GM21576 (cell line): ENCODE data around the gene DLGAP1.
"Not testable (repeated sequence)": the region's sequence is repeated elsewhere in the genome, so short reads cannot be mapped to it uniquely, and the experiment has no call there.

ENCODE experiments used
- ATAC-seq: cut with Tn5 transposase; IDR thresholded peaks from one replicate; pipeline ENCODE4 v1.9.1; 2021; ENCODE audit warnings: mild to moderate bottlenecking, moderate library complexity; ENCODE audit not compliant: unreplicated experiment

The DLGAP1 gene

DNA sequence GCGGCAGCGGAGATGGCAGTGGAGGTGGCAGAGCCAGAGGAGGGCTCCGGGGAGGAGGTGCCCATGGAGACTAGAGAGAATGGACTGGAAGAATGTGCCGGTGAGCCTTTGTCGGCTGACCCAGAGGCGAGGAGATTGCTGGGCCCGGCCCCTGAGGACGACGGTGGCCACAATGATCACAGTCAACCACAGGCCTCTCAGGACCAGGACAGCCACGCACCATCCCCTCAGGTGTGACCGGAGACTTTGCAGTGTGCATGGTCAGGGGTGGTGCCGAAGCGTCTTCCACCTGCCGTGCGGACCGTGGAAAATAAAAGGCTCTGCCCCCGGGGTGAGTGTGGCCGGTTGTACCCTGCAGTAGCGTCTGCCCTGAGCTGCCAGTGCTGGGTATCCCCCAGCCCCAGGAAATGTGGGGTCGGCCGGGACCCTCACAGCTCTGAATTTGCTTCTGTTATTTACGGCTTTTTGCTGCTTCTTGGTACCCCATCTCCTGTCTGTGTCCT, 874.5 kb downstream of the DLGAP1 start:
- ATAC-seq: not testable (repeated sequence)

DNA sequence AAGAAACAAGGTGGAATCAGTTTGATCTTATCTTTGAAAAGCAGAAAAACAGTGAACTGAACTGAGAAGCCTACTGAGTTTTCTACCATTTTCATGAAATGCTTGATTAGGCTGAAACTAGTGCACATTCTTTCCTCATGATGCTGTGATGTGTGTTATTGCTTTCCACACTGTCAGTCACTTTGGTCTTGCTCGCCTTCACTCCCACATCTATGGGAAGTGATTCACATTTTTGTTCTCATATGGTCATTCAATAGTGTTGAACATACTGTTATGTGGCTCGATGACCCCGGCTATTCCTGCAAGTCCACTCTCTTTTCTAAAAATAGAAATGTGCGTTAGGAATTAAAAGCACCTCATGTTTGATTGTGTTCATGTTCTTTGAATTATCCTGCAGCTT, 875.4 kb downstream of the DLGAP1 start:
- no peak for ATAC-seq

DNA sequence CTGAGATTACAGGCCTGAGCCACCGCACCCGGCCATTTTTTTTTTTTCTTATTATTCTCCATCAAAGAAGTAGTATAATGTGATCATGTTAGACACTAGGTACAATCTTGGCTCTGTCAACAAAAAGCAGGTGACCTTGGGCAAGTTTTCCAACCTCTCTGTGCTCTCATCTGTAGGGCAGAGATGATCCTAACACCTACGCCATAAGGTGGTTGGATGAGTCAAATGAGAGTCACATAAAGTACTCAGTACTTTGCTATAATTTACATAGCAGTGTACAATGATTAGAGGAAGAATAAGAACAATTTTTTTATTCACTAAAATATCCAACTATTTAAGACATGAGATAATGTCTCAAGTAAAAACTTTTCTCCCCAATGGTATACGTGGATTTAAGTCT, 876.5 kb downstream of the DLGAP1 start:
- no peak for ATAC-seq

DNA sequence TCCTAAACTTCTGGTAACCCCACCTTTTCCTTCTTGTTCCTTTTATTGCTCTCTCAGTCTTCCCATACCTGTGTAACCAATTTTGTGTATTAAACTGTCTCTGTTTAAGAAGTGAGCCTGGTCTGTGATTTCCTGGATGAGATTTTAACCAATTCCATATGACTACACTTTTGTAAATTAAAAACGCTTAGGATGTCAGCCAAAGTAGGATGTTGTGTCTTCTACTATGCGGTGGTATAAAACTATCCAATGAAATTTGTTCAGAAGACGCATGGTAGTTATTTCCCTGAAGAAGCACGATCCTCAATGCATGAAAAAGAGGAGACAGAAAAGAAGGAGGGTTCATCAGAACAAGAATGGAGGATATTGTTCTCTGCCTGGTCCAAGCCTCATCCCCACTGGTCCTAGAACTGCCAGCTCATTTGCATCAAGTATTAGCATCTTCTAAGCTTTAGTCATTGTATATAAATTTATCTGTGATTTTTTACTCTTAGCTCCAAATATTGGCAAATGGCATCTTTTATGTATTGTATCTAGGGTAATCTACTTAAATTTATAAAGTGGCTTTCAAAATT, 877.7 kb downstream of the DLGAP1 start:
- no peak for ATAC-seq

DNA sequence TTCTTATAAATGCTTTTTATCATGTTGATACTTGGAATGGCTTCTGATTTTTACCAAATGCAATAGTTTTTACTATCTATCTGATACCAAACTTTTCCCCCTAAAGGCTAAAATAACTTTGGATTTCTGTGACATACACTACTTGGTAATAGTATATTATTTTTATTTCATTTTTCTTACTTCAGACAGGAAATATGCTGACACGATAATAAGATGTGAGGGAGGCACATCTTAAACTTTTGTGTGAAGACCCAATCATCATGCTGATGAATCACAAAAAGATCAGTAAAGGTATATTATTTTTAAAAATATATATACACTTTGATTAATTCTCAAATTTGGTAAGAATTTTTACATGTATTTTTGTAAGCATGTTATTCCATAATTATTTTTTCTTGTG, 882.3 kb downstream of the DLGAP1 start:
- no peak for ATAC-seq

DNA sequence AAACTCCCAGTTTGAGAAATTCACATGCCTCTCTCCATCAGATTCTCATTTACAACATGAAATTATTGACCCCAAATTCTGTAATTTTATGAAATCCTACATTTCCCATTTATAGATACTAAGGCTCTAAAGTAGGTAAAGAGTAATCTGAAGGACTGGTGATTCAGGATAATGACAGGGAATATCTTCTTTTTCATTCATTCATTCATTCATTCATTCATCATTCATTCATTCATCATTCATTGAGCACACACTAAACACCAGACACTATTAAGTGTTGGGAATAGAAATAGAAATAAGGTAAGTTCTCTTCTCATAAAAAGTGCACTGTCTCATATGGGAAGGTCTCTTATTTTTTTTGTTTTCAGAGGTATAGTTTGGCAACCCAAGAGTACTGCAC, 888.3 kb downstream of the DLGAP1 start:
- ATAC-seq: no peak

DNA sequence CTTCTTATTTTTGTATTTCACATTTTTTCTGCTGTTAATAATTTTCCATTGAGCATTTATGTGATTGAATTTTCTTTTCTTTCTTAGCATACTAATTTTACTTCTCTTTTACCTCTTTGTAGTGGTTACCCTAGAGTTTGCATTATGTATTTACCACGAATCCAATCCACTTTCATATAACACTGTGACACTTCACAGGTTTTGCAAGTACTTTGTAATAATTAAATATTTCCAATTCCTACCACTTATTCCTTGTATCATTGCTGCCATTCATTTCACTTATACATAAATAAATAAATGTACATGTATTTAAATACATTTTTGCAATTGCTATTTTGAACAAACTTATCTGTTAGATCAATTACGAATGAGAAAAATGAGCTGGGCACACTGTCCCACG, 894.4 kb downstream of the DLGAP1 start:
- no peak for ATAC-seq

DNA sequence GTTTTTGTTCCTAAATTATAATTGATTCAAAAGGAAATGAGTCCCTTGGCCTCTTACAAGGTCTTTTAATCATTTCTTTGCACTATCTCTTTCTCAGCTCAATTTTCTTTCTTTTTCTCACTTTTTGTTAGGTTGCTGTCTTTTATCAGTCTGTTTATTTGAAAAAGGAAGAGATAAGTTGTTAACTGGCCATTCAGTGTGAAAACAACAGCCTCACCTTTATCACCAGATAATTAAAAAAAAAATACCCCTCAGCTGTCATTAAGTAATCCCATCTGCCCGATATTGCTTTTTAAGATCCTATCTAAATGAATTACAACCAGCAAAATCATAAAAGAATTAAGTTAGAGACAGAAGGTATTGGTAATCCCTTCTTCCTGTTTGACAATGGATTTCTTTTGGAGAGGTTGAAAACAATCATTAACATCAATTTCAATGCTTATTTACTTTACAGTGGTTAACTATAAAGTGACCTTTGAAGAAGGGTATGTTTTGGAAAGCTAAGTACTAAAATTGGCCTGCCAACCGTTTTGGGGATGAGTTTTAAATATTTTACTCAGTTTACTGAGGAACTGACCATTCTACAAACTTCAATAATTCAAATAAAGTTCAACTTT, 900.2 kb downstream of the DLGAP1 start:
- no peak for ATAC-seq

DNA sequence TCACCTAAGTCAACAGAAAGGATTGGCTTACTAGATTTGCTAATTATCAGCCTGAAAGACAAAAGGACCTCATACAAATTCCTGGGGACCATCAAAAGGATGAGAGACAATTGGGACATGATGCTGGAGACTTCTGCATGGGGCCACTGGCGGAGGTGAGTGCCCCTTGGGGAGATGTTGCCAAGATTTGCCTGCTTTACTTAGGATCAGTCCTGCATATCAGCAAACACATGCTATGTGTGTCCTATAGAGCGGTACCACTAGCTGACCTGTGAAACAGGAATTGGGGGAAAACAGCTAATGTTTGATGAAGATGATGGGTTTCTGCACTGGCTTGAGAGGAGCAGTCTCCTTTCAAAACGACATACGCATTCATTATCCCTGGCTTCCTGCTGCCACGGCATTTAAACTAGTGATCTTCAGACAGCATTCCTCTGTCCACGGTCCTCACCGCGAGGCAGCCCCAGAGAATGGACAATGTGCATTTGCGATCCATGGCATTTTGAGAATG, 901.0 kb downstream of the DLGAP1 start:
- ATAC-seq: no peak

DNA sequence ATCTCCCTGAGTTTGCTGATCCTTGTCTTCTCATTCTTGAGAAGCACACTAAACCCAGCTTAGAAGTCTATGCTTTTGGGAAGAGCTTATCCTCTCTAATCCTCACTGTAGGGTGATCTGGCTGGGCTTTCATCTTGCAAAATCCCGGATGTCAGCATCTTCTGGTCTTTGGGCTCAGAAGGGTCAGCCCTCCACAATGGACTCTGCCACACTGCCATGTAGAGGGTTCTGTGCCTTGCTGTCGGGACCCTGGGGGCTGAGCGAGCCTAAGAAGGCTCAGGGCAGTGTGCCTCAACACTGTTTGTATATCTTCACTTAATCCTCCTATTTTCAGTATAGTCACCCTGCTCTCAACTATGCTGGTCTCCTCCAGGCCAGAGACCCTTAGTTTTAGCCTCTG, 902.8 kb downstream of the DLGAP1 start:
- no peak for ATAC-seq

DNA sequence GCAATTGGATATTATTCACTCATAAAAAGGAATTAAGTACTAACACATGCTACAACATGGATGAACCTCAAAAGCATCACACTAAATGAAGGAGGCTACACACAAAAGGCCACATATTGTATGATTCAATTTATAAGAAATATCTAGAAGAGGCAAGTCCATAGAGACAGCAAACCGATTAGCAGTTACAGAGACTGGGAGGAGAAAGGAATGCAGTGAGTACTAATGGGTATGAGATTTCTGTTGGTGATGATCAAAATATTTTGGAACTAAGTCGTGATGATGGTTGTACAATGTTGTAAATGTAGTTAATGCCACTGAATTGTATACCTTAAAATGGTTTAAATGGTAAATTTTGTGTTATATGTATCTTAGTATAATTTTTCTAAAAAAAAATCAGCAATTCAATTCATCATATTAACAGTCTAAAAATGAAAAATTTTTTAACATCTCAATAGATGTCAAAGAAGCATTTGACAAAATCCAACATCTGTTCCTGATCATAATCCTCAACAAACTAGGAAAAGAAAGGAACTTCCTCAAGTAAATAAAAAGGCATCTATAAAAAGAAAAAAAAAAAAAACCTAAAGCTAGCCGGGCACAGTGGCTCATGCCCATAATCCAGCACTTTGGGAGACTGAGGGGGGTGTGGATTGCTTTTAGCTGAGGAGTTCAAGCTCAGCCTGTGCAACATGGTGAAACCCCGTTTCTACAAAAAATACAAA, 907.1 kb downstream of the DLGAP1 start:
- ATAC-seq: no peak

DNA sequence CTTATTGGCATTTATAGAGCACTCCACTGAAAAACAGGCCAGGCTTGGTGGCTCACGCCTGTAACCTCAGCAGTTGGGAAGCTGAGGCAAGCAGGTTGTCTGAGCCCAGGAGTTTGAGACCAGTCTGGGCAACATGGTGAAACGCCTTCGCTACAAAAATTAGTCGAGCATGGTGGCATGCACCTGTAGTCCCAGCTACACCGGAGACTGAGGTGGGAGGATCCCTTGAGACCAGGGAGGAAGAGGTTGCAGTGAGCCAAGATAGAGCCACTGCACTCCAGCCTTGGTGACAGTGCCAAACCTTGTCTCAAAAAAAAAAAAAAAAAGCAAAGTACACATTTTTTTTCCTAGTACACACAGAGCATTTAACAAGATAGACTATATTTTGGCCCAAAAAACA, 909.0 kb downstream of the DLGAP1 start:
- ATAC-seq: no peak

DNA sequence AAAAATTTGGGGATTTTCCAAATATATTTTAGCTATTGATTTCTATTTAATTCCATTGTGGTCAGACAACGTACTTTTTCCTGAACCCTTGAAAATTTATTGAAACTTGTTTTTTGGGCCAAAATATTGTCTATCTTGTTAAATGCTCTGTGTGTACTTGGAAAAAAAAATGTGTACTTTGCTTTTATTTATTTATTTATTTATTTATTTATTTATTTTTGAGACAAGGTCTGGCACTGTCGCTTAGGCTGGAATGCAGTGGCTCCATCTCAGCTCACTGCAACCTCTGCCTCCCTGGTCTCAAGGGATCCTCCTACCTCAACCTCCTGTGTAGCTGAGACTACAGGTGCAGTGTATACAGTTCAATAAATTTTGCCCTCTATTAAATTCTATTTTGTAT, 910.6 kb downstream of the DLGAP1 start:
- no peak for ATAC-seq

DNA sequence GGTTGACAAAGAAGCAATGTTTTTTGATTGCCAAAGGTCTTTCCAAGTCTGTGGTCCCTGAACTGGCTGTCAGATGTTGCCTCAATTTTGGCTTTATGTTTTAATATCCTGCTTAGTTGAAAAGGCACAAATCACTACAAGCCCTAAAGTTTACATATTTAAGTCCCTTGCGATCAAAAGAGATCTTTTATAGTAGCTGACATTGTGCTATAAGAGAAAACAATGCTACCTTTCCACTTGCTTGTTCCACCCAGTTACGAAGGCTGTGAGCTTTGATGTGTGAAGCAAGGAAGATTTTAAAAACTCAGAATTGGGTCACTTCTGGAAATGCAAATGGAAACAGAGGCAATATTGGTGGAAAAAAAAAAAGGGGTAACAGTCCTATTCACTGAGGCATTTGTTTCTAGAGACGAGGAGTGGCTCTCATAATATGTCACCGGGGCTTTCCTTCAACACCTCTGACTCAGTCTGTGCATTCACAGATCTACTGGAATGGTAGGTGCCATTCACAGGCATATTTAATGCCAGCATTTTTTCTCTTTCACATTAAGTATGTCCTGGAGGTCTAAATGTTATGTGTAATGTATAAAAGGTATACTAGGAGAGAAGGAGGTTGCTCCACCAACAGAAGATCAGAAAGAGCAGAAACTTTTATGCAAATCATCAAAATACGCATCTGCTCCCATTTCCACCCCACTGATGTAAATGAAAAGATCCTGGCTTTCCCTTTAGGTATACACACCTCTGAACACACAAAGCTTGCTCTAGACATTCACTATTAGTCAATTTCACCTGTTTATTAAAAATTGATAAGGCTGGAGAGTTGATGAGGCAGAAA, 913.3 kb downstream of the DLGAP1 start:
- ATAC-seq: no peak

DNA sequence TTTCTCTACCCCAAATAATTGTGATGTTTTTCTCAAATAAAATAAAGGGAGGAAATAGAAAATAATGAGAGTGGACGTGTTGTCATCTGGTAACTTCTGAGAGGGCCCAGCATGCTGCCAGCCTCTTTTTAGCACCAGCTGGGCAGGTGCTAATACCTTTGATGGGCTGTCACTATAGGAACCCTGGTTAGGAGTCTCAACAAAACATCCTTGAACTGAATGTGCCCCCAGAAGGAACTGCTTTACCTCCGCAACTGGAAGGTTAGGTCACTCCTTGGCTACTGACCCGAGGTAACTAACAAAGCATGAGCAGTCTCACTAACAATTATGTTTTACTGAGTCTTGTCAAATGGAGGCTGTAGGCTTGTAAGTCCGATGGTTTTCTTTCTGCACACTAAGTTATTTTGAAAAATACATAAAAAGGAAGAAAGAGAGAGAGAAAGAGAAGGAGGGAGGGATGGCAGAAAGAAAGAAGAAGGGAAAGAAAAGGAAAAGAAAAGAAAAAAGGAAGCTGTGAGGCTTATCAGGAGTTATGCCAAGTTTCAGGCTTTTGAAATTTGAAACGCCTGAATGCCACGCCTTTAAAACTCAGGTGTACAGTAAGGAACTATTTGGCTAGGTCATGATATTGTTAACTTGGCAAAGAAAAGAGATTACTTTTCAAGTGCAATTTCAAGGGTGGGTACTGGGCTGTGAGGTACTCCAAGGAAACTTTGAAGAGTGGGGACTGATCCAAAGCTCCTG, 914.1 kb downstream of the DLGAP1 start:
- no peak for ATAC-seq

DNA sequence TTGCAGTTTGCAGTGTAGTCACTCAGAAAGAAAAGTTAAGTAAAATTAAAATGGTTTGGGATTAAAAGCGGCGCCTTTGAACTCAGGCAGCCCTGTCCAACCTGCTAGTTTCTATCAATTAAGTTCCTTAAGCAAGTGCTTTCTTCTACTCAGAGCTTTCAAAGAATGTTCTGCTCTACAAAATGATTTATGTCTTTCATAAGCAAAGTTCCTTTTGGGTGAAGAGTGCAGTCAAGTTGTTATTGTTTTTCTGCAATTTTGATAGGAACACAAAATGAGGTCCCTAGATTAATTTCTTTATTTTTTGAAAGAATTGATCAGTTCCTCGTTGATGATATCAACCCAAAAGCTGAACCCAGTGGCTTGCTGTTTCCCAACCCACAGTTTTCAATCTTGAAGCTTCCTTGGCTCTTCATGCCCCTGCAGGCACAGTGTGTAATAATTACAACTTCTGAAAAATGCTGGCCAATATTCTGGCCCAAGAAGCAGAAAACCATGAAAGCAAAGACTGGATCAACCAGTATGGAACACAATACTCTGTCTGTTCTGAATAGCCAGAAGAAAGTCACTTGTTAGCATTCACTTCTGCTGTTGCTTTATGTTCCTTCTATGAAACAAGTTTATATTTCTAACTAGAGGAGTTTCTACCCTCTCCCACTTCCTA, 916.0 kb downstream of the DLGAP1 start:
- ATAC-seq: no peak

DNA sequence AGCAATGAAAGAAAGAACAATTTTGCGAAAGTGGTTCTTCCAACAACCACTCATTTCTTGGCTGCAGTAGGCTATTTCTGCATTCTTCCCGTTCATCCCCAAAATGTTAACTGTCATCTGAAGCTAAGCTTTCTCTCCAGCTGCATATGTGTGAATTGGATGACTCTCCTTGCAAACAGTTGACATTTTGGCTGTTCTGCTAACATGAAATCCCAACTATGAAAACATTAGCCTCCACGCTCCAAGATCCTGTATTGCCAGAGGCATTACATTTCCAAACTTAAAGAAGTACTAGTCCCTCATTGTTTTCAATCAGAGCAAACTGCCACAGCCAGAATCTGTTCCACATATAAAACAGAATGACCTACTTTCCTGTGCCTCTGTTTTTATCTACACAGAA, 916.7 kb downstream of the DLGAP1 start:
- ATAC-seq: no peak

DNA sequence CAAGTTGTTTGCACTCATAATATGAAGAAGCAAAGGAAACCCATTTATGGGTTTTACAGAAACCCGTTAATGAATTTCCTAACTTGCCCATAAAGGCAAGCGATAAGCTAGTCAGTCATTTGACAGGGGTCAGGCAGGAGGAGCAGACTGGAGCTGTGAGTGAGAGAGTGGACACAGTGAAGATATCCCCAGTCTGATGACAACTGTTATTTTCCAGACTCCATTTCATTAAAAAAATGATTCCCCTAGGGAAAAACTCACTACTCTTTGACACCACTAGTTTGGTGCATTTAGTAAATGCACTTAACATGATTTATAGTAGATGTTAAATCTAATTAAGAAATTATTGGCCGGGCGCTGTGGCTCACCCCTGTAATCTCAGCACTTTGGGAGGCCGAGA, 924.3 kb downstream of the DLGAP1 start:
- no peak for ATAC-seq

DNA sequence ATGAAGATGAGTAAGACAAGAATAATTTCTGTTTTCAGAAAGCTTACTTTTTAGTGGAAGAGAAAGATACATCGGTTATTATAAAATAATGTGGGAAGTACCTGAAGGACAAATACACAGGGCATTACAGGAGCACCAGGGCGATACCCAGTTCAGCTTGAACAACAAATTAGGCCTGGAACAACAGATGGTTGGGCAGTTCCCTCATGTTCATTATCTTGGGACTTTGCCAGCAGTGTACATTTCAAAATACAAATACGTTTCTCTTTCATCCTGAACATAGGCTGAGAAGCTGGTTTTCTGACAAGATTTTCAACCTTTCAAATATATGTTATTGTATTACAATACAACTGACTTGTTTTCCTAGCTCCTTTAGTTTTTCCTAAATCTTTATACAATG, 925.5 kb downstream of the DLGAP1 start:
- ATAC-seq: no peak

DNA sequence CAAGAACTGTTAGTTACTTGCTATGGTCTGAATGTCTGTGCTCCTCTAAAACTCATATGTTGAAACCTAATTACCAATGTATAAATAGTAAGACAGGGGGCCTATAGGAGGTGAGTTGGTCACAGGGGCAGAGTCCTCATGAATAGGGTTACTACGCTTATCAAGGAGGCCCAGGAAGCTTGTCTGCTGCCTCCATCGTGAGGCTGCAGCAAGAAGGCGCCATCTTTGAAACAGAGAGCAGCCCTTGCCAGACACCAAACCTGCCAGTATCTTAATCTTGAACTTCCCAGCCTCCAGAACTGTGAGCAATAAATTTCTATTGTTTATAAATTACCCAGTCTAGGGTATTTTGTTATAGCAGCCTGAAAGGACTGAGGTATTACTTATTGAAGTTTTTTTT, 926.0 kb downstream of the DLGAP1 start:
- ATAC-seq: no peak
